Ecto neural progenitor cell (in vitro differentiated cells): Measurements from ENCODE around the gene CALR3.

Experiments
- DNase-seq: peaks from one replicate; pipeline ENCODE4 v3.0.0-alpha.2; 2018; ENCODE audit warnings: low spot score

CALR3 gene

DNA sequence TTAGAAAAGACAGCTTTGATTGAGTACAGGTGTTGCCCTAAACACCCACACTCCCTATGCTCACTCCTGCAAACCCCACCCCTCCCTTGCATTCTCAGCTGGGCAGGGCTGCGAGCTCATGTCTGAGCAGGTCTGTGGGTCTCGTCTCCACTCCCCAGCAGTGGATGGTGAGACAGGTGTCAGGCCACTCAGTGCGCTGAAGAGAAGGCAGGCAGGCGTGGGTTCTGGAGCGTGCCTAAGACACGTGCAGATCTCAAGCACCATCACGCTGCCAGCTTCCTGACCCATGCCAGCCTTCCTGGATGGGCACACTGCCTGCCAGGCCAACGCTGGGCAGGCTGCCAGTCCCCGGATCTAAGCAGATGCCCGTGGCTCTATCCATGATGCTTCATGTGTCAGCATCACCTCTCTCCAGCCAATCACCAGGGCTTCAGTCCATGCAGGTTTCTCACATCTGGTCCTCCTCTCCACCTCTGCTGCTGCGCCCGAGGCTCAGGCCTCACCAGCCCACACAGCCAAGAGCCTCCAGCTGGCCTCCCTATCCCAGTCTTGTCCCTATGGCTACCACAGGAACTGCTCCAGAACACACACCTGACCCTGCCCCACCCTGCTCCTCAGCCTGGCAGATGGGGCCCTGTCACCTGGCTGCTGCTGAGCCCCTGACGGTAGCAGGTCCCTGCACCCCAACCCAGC is 66.8 kb downstream of the CALR3 start:
- DNase-seq = no peak
